GM18519 (cell line): Measurements from ENCODE around the gene CSNK2A2.

Experiments
- ATAC-seq: cut with Tn5 transposase; IDR thresholded peaks from one replicate; pipeline ENCODE4 v1.9.1; 2021; ENCODE audit warnings: mild to moderate bottlenecking, moderate library complexity; ENCODE audit not compliant: unreplicated experiment, low FRiP score

Gene CSNK2A2

GRCh38 chr16:58116081-58116480, 81.8 kb downstream of the CSNK2A2 start:
- no peak for ATAC-seq

GRCh38 chr16:58114827-58115825, 82.8 kb downstream of the CSNK2A2 start:
- no peak for ATAC-seq

- ATAC-seq: no peak
These were observed 86.6 kb downstream of the CSNK2A2 start for GRCh38 chr16:58111302-58111627.

GRCh38 chr16:58110571-58111301, 87.2 kb downstream of the CSNK2A2 start:
- ATAC-seq: no peak

GRCh38 chr16:58109881-58110280, 88.0 kb downstream of the CSNK2A2 start:
- ATAC-seq: no peak

GRCh38 chr16:58109330-58109729, 88.6 kb downstream of the CSNK2A2 start:
- ATAC-seq: no peak
